Head of caudate nucleus (tissue), 42 donors: ENCODE data around the gene NOX3.
"Not testable (repeated sequence)": the region's sequence is repeated elsewhere in the genome, so short reads cannot be mapped to it uniquely, and the experiment has no call there.

ENCODE experiments used
- DNase-seq, 42 donors: peaks; one replicate each; pipeline versions ENCODE4 v3.0.0 to v3.0.0-alpha.2; 2020 to 2021; ENCODE audit warnings: mixed read lengths in 7 of 42
- intact Hi-C: fragments of 100-400 bp; cut with DNase I; formaldehyde crosslinking; loops from one replicate; pipeline ENCODE4 v1.15.0; 2022

Gene NOX3

GRCh38 chr6:155470979-155471616 is 15.5 kb upstream of the NOX3 start:
- intact Hi-C loops, DNase-seq: not testable (repeated sequence)

- DNase-seq, intact Hi-C loops: not testable (repeated sequence)
Observed at GRCh38 chr6:155468543-155468942, 12.9 kb upstream of the NOX3 start.

GRCh38 chr6:155466539-155466938 is 10.9 kb upstream of the NOX3 start:
- intact Hi-C loops: no loop called here
- no peak for DNase-seq

GRCh38 chr6:155461556-155461955 is 5.9 kb upstream of the NOX3 start:
- intact Hi-C loops: no loop called here
- no peak for DNase-seq

GRCh38 chr6:155454471-155454870 is 1.2 kb downstream of the NOX3 start:
- DNase-seq: no peak
- intact Hi-C loops: no loop called here

- intact Hi-C loops: no loop called here
- DNase-seq: no peak
Observed at GRCh38 chr6:155454008-155454407, 1.6 kb downstream of the NOX3 start.

GRCh38 chr6:155452576-155452975 is 3.1 kb downstream of the NOX3 start:
- DNase-seq: no peak
- intact Hi-C loops: no loop called here

- intact Hi-C loops, DNase-seq: not testable (repeated sequence)
Observed at GRCh38 chr6:155451530-155451929, 4.1 kb downstream of the NOX3 start.

GRCh38 chr6:155450240-155450581 is 5.4 kb downstream of the NOX3 start:
- DNase-seq: no peak
- intact Hi-C loops: no loop called here

- intact Hi-C loops: no loop called here
- no peak for DNase-seq
Observed at GRCh38 chr6:155449450-155450239, 6.0 kb downstream of the NOX3 start.

GRCh38 chr6:155448668-155449449 is 6.8 kb downstream of the NOX3 start:
- DNase-seq: no peak
- intact Hi-C loops: no loop called here

- DNase-seq: no peak
- intact Hi-C loops: no loop called here
Observed at GRCh38 chr6:155447949-155448348, 7.7 kb downstream of the NOX3 start.

GRCh38 chr6:155444952-155445903 is 10.4 kb downstream of the NOX3 start:
- no peak for DNase-seq
- intact Hi-C loops: no loop called here

GRCh38 chr6:155444120-155444917 is 11.3 kb downstream of the NOX3 start:
- no peak for DNase-seq
- intact Hi-C loops: no loop called here

GRCh38 chr6:155443168-155443567 is 12.5 kb downstream of the NOX3 start:
- DNase-seq: no peak
- intact Hi-C loops: no loop called here

- no peak for DNase-seq
- intact Hi-C loops: no loop called here
Observed at GRCh38 chr6:155442562-155442961, 13.1 kb downstream of the NOX3 start.

GRCh38 chr6:155441112-155441465 is 14.6 kb downstream of the NOX3 start:
- intact Hi-C loops: no loop called here
- DNase-seq: no peak

- intact Hi-C loops: no loop called here
- no peak for DNase-seq
Observed at GRCh38 chr6:155440398-155441111, 15.1 kb downstream of the NOX3 start.
